ENCODE data around the gene KLRD1.
A peak's percentile ranks its signal among the peaks of the same experiment; 100 is the strongest.
"Not testable (repeated sequence)": the region's sequence is repeated elsewhere in the genome, so short reads cannot be mapped to it uniquely, and the experiment has no call there.

Gene KLRD1

DNA sequence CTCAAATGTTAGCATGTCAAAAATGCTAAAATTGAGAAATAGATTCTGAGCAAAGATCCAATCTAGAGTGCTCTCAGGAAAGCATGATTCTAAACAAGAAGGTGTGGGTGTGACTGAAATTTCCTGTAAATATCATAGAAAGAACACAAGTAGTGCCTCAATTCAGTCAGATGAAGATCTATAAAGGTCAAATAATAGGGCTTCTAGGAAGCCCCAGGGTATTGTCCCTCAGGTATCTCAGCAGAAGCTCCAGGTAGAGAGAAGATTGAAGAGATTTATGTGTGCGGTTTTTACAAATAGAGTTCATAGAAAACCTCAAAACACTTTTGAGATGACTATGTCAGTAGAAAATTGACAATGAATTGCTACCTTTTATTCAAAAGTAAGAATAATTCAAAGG lies 13.0 kb downstream of the KLRD1 start:
- TF ChIP-seq NFRKB (IDR thresholded peaks at IDR 0.05) (no peak), HDGF (IDR thresholded peaks at IDR 0.05; ENCODE audit: borderline replicate concordance) (no peak), FOXM1 (IDR thresholded peaks at IDR 0.05; ENCODE audit: borderline replicate concordance) (no peak), ARNT (IDR thresholded peaks at IDR 0.05) (no peak), L3MBTL2 (conservative IDR thresholded peaks at IDR 0.05) (no peak), TARDBP (IDR thresholded peaks at IDR 0.05) (no peak), FOXK2 (IDR thresholded peaks at IDR 0.05) (no peak), LEF1 (IDR thresholded peaks at IDR 0.05; ENCODE audit: borderline replicate concordance) (no peak), BHLHE40 (IDR thresholded peaks at IDR 0.05; ENCODE audit: borderline replicate concordance) (no peak), ELF4 (IDR thresholded peaks at IDR 0.05) (no peak), ZNF384 (IDR thresholded peaks at IDR 0.05) (no peak), CTBP1 (IDR thresholded peaks at IDR 0.05; ENCODE audit: borderline replicate concordance) (no peak), SP1 (IDR thresholded peaks at IDR 0.05) (no peak)
- TF ChIP-seq, protein P1, sequence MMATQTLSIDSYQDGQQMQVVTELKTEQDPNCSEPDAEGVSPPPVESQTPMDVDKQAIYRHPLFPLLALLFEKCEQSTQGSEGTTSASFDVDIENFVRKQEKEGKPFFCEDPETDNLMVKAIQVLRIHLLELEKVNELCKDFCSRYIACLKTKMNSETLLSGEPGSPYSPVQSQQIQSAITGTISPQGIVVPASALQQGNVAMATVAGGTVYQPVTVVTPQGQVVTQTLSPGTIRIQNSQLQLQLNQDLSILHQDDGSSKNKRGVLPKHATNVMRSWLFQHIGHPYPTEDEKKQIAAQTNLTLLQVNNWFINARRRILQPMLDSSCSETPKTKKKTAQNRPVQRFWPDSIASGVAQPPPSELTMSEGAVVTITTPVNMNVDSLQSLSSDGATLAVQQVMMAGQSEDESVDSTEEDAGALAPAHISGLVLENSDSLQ (IDR thresholded peaks at IDR 0.05): no peak
- ChIA-PET POLR2A (no interaction called here), CTCF (no interaction called here)
- no peak for DNase-seq (ENCODE audit: extremely low spot score)

GRCh38 chr12:10328691-10329090 lies 21.0 kb downstream of the KLRD1 start:
- CTCF ChIA-PET; POLR2A ChIA-PET; DNase-seq (ENCODE audit: extremely low spot score): not testable (repeated sequence)

DNA sequence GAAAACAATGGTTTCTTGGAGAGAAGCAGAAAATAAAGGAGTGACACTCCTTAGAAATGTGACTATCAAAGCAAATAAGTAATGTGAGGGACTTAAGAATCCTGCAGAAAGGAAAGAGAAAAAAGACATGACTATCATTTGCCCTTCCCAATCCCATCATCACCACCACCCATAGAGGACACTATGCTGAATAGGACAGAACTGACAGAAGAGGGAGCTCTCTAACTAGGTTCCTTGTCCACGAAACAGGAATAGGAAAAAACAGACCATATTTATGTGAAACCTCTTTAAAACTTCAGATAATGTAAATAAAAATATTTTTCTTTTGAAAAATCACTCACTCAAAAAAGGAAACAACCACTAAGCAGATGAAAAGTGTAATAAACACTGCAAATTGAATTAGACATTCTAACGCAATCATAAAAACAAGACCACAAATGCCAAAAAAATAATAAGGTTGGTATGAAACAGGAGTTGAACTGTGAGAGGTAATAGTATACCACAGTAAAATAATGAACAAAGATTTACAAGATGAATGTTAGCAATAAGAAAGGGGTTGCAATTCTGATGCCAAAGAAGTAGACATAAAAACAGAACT lies 24.1 kb downstream of the KLRD1 start:
- peak; percentile 59 for DNase-seq (ENCODE audit: extremely low spot score)
- ChIA-PET CTCF (interaction anchor here (0.6 to 2.2 kb wide), 3 partner anchors 27 to 230 kb away, joined by 3 to 6 read pairs (median 6); no protein-coding TSS in a partner anchor), POLR2A (interaction anchor here (1.2 kb wide), 1 partner anchor 34 kb away, joined by 4 read pairs; no protein-coding TSS in a partner anchor)
- TF ChIP-seq FOXA1 (IDR thresholded peaks at IDR 0.05) (no peak), FOXM1 (IDR thresholded peaks at IDR 0.05; ENCODE audit: borderline replicate concordance) (no peak), ZNF384 (IDR thresholded peaks at IDR 0.05) (no peak), HDGF (IDR thresholded peaks at IDR 0.05; ENCODE audit: borderline replicate concordance) (no peak), LEF1 (IDR thresholded peaks at IDR 0.05; ENCODE audit: borderline replicate concordance) (no peak), ARNT (IDR thresholded peaks at IDR 0.05) (no peak), TARDBP (IDR thresholded peaks at IDR 0.05) (no peak), CTBP1 (IDR thresholded peaks at IDR 0.05; ENCODE audit: borderline replicate concordance) (no peak), NFRKB (IDR thresholded peaks at IDR 0.05) (no peak), FOXK2 (IDR thresholded peaks at IDR 0.05) (no peak), L3MBTL2 (conservative IDR thresholded peaks at IDR 0.05) (no peak)
- TF ChIP-seq, protein P1 (IDR thresholded peaks at IDR 0.05): no peak

GRCh38 chr12:10336196-10336595 lies 28.5 kb downstream of the KLRD1 start:
- CTCF ChIA-PET; POLR2A ChIA-PET; DNase-seq (ENCODE audit: extremely low spot score): not testable (repeated sequence)

DNA sequence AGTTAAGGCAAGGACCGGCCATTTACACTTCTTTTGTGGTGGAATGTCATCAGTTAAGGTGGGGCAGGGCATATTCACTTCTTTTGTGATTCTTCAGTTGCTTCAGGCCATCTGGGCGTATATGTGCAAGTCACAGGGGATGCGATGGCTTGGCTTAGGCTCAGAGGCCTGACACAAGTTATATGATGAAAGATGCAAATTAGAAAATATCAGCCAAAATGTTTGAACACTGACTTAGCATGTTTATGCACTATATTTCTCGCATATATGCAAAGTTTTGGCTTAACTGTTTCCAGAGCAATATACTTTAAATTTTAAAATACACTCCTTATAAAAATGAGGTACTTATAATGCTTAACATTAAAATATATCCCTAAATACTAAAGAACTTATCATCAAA lies 30.8 kb downstream of the KLRD1 start:
- CTCF ChIA-PET; POLR2A ChIA-PET; DNase-seq (ENCODE audit: extremely low spot score): not testable (repeated sequence)

- DNase-seq (ENCODE audit: extremely low spot score): no peak
- TF ChIP-seq ELF4 (IDR thresholded peaks at IDR 0.05): no peak
- TF ChIP-seq LEF1 (IDR thresholded peaks at IDR 0.05; ENCODE audit: borderline replicate concordance): no peak
- TF ChIP-seq FOXM1 (IDR thresholded peaks at IDR 0.05; ENCODE audit: borderline replicate concordance): no peak
- TF ChIP-seq HDGF (IDR thresholded peaks at IDR 0.05; ENCODE audit: borderline replicate concordance): no peak
- no peak for TF ChIP-seq FOXK2 (IDR thresholded peaks at IDR 0.05)
- no peak for TF ChIP-seq BHLHE40 (IDR thresholded peaks at IDR 0.05; ENCODE audit: borderline replicate concordance)
- no peak for TF ChIP-seq SP1 (IDR thresholded peaks at IDR 0.05)
- TF ChIP-seq TARDBP (IDR thresholded peaks at IDR 0.05): no peak
- TF ChIP-seq ZNF384 (IDR thresholded peaks at IDR 0.05): no peak
- no peak for TF ChIP-seq ARNT (IDR thresholded peaks at IDR 0.05)
- TF ChIP-seq FOXA1 (IDR thresholded peaks at IDR 0.05): no peak
- TF ChIP-seq SUZ12 (IDR thresholded peaks at IDR 0.05): no peak
- CTCF ChIA-PET: no interaction called here
- POLR2A ChIA-PET: no interaction called here
Observed at GRCh38 chr12:10339053-10339840, 31.6 kb downstream of the KLRD1 start.

- CTCF ChIA-PET: interaction anchor here (0.7 kb wide), 1 partner anchor 12 kb away, joined by 3 read pairs; no protein-coding TSS in a partner anchor
- POLR2A ChIA-PET; DNase-seq (ENCODE audit: extremely low spot score): not testable (repeated sequence)
Observed at GRCh38 chr12:10340946-10341345, 33.3 kb downstream of the KLRD1 start.

All from HEK293T (cell line).